ENCODE results near the gene PIGU.

GRCh38 chr20:34553366-34553867 is 123.5 kb downstream of the PIGU start:
- TF ChIP-seq GATA2 (IDR thresholded peaks at IDR 0.05; ENCODE audit: low read depth, low read length) = no peak
- no peak for TF ChIP-seq GATA3 (IDR thresholded peaks at IDR 0.05; ENCODE audit: low read depth, low read length)

All from SH-SY5Y (cell line).